GM12878 (cell line): Measurements from ENCODE around the gene CRYBB1. TPM values are rescaled to one million over a fixed set of nuclear protein-coding genes. Genes with fewer than 3 reads are reported as not detected.

ENCODE experiments used
- ATAC-seq: fragments of 200-7000 bp; cut with Tn5 transposase; 3 replicates; pipeline ENCODE4 v1.9.1; 2020; ENCODE audit warnings: mild to moderate bottlenecking, moderate library complexity
- BruUV-seq: library from RNA; stranded (reverse); fragments of 400-500 nt; replicated peaks from 2 replicates; lab custom pipeline; 2021; lab: Mats Ljungman, UMichigan
- CTCF ChIA-PET: fragments of 300-600 bp; sonication (Branson Sonifier 250); formaldehyde crosslinking; extraction: SDS; loops from one replicate; lab custom pipeline; 2021; ENCODE audit warnings: inconsistent platforms; lab: Yijun Ruan, JAX
- POLR2A ChIA-PET: fragments of 350-600 bp; formaldehyde crosslinking; extraction: SDS; loops from one replicate; lab custom pipeline; 2021; ENCODE audit warnings: inconsistent platforms; lab: Charles Lee
- RAD21 ChIA-PET: fragments of 300-600 bp; sonication (Branson Sonifier 250); formaldehyde crosslinking; loops from one replicate; lab custom pipeline; 2023; ENCODE audit warnings: antibody characterized with exemption; ENCODE audit not compliant: unreplicated experiment; lab: Charles Lee
- SMC1A ChIA-PET: fragments of 300-600 bp; sonication (Branson Sonifier 250); formaldehyde crosslinking; loops from one replicate; lab custom pipeline; 2023; ENCODE audit not compliant: unreplicated experiment, uncharacterized antibody; lab: Charles Lee
- DNase-seq: peaks from one replicate; pipeline ENCODE4 v3.0.0-alpha.2; 2011; ENCODE audit warnings: low read depth, low spot score
- FAIRE-seq: peaks from 3 replicates; lab custom pipeline; 2011; peaks lifted over from hg19 to GRCh38; lab: Jason Lieb, UNC
- H2AFZ ChIP-seq: 2 replicates; pipeline ENCODE4 v1.6.0; 2011; ENCODE audit warnings: low read depth, low read length, control low read depth; ENCODE audit not compliant: control insufficient read depth
- H3K27ac ChIP-seq: 2 replicates; pipeline ENCODE4 v1.5.1; 2011; ENCODE audit warnings: control low read depth; ENCODE audit not compliant: control insufficient read depth, insufficient read depth
- H3K27me3 ChIP-seq, 2 experiments: replicated peaks in 1 of 2; 2 replicates each; pipeline versions ENCODE4 v1.6.0 to v1.6.1; 2011; ENCODE audit warnings: low read length in 1 of 2; ENCODE audit not compliant: control insufficient read depth in 2 of 2, insufficient read depth in 2 of 2
- H3K36me3 ChIP-seq, 2 experiments: 2 replicates each; pipeline ENCODE4 v1.5.1; 2011; ENCODE audit warnings: low read length in 1 of 2; ENCODE audit not compliant: control insufficient read depth in 2 of 2, insufficient read depth in 2 of 2
- H3K4me1 ChIP-seq: 2 replicates; pipeline ENCODE4 v1.6.1; 2011; ENCODE audit warnings: mild to moderate bottlenecking, low read length, moderate library complexity, mixed read lengths; ENCODE audit not compliant: control insufficient read depth, insufficient read depth
- H3K4me2 ChIP-seq: 2 replicates; pipeline ENCODE4 v1.6.0; 2011; ENCODE audit warnings: control low read depth; ENCODE audit not compliant: control insufficient read depth, insufficient read depth
- H3K4me3 ChIP-seq: fragments of 200-600 bp; sonication (generic); 2 replicates; pipeline ENCODE4 v1.5.1; 2016
- H3K79me2 ChIP-seq: 2 replicates; pipeline ENCODE4 v1.6.0; 2011; ENCODE audit warnings: low read length; ENCODE audit not compliant: control insufficient read depth, insufficient read depth
- H3K9ac ChIP-seq: 2 replicates; pipeline ENCODE4 v1.8.0; 2011; ENCODE audit warnings: low read length, control low read depth, mixed read lengths; ENCODE audit not compliant: control insufficient read depth, insufficient read depth
- H3K9me3 ChIP-seq: replicated peaks from 3 replicates; pipeline ENCODE4 v1.5.1; 2011; ENCODE audit warnings: mild to moderate bottlenecking, low read length; ENCODE audit not compliant: control insufficient read depth, insufficient read depth
- H4K20me1 ChIP-seq: 2 replicates; pipeline ENCODE4 v1.6.0; 2011; ENCODE audit not compliant: control insufficient read depth, insufficient read depth
- ESRRA ChIP-seq: IDR thresholded peaks from 2 replicates; pipeline ENCODE4 v1.6.1; 2012; ENCODE audit warnings: mild to moderate bottlenecking, low read length, improper control_type of control experiment
- HDAC2 ChIP-seq: fragments of 200-600 bp; sonication (generic); IDR thresholded peaks from 2 replicates; pipeline ENCODE4 v1.6.1; 2017
- KAT2A ChIP-seq: conservative IDR thresholded peaks from 2 replicates; pipeline ENCODE4 v1.6.1; 2011; ENCODE audit warnings: low read depth, low read length; ENCODE audit not compliant: control insufficient read depth
- KDM1A ChIP-seq: fragments of 200-600 bp; sonication (generic); IDR thresholded peaks from 2 replicates; pipeline ENCODE4 v1.6.1; 2016; ENCODE audit warnings: borderline replicate concordance
- PML ChIP-seq: IDR thresholded peaks from 2 replicates; pipeline ENCODE4 v1.6.1; 2012; ENCODE audit warnings: low read length, inconsistent platforms
- POLR2AphosphoS2 ChIP-seq: IDR thresholded peaks from 2 replicates; pipeline ENCODE4 v1.6.1; 2011; ENCODE audit warnings: low read depth, mild to moderate bottlenecking, low read length, improper control_type of control experiment, moderate library complexity
- RELA ChIP-seq: fragments of 450-650 bp; IDR thresholded peaks from 2 replicates; pipeline ENCODE4 v1.8.0; 2014; ENCODE audit warnings: borderline replicate concordance; ENCODE audit not compliant: partially characterized antibody
- WRNIP1 ChIP-seq: IDR thresholded peaks from 2 replicates; pipeline ENCODE4 v1.6.1; 2011; ENCODE audit warnings: low read depth, low read length, improper control_type of control experiment, borderline replicate concordance
- WGBS: methylation state at CpG from one replicate; pipeline ENCODE4 v1.1.6; 2016; ENCODE audit warnings: low lambda C conversion rate; ENCODE audit not compliant: insufficient replicate concordance, insufficient coverage; ENCODE audit errors: missing lambda C conversion rate; 5-methylcytosine and 5-hydroxymethylcytosine counted together
- in situ Hi-C: fragments of 300-500 bp; cut with MboI; formaldehyde crosslinking; loops from 9 replicates; pipeline ENCODE4 v1.14.3; 2018; ENCODE audit warnings: mixed read lengths
- intact Hi-C: fragments of 100-400 bp; cut with micrococcal nuclease; formaldehyde crosslinking; loops from one replicate; pipeline ENCODE4 v1.14.2; 2022; ENCODE audit not compliant: unreplicated experiment
- polyA plus RNA-seq, 11 experiments: library from polyadenylated mRNA; depleted of rRNA in 4 of 11; unstranded in 6 of 11; stranded (reverse) in 5 of 11; fragments of >200 nt; fragmentation: Nextera tagmentation in 4 of 11; fragmentation: Illumina TruSeq in 1 of 11; extraction: Ambion mirVana in 4 of 11; extraction: Trizol in 1 of 11; gene quantifications; 1 replicate in 1 of 11; 2 replicates in 10 of 11; pipeline versions ENCODE4 v1.2.1 to v1.2.3, GENCODE V29; 2011 to 2016; ENCODE audit warnings: inconsistent platforms in 2 of 11, missing spikeins in 2 of 11, low read depth in 1 of 11
- total RNA-seq, 4 experiments: library from RNA; depleted of rRNA in 3 of 4; stranded (reverse); fragments of >200 nt in 3 of 4; fragmentation: Illumina TruSeq in 1 of 4; extraction: Trizol in 1 of 4; gene quantifications; 2 replicates each; pipeline versions ENCODE4 v1.2.1 to v1.2.3, GENCODE V29; 2013 to 2021
- TF ChIP-seq, protein P1 (sequence below): IDR thresholded peaks from 2 replicates; pipeline ENCODE4 v1.6.1; 2011; ENCODE audit warnings: borderline replicate concordance, low read depth, mild to moderate bottlenecking, moderate library complexity, mixed read lengths, low read length; ENCODE audit not compliant: insufficient read depth; ENCODE audit errors: extremely low read length
- TF ChIP-seq, protein P2 (sequence below): fragments of 450-650 bp; IDR thresholded peaks from 2 replicates; pipeline ENCODE4 v1.6.1; 2017; ENCODE audit warnings: mild to moderate bottlenecking, moderate library complexity
- TF ChIP-seq, protein P3 (sequence below): fragments of 450-650 bp; IDR thresholded peaks from 2 replicates; pipeline ENCODE4 v1.6.1; 2017; ENCODE audit warnings: low read depth, mild to moderate bottlenecking, moderate library complexity

CRYBB1 gene
- total and polyA plus RNA-seq, 10 of the 15 experiments (the other 5 are each of a cell fraction or from before 2014, with no cell fraction given) = 0.09 to 0.64 (median 0.23) TPM; not detected in 5

DNA sequence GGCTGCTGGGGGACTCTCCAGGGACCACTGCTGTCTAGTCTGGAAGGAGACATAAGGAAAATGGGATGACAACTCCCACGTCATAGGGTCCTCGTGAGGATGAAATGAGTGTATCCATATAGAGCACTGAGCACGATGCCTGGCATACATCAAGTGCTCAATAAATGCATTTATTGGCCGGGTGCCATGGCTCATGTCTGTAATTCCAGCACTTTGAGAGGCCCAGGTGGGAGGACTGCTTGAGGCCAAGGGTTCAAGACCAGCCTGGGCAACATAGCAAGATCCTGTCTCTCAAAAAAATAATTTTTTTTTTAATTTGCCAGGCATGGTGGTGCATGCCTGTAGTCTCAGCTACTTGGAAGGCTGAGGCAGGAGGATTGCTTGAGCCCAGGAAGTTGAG is 15.7 kb downstream of the CRYBB1 start:
- RAD21 ChIA-PET = no interaction called here
- 69% methylated on average over 4 of the region's 4 CpGs for WGBS
- DNase-seq = no peak
- SMC1A ChIA-PET = no interaction called here
- no peaks in the 10 kb centered on the region for H3K9me3 ChIP-seq
- H3K27ac ChIP-seq = no peak overlapping the region
- H4K20me1 ChIP-seq = no peaks in the 10 kb centered on the region
- peaks cover 3% of the 10 kb centered on the region; the same call in 1 of the 2 replicates for H3K4me1 ChIP-seq
- POLR2A ChIA-PET = no interaction called here
- H3K9ac ChIP-seq = no peak overlapping the region
- no peak overlapping the region for H2AFZ ChIP-seq
- no peaks in the 10 kb centered on the region for H3K79me2 ChIP-seq
- no peaks in the 10 kb centered on the region for H3K27me3 ChIP-seq
- CTCF ChIA-PET = interaction anchor here (0.8 kb wide), 1 partner anchor 40 kb away, joined by 3 read pairs; no protein-coding TSS in a partner anchor
- no peak for ATAC-seq
- no peak overlapping the region for H3K4me2 ChIP-seq
- H3K4me3 ChIP-seq = no peak overlapping the region
- BruUV-seq = no TSS peak
- intact Hi-C loops = no loop called here
- FAIRE-seq = no peak
- TF ChIP-seq PML = no peak
- in situ Hi-C loops = no loop called here
- H3K36me3 ChIP-seq = no peaks in the 10 kb centered on the region

DNA sequence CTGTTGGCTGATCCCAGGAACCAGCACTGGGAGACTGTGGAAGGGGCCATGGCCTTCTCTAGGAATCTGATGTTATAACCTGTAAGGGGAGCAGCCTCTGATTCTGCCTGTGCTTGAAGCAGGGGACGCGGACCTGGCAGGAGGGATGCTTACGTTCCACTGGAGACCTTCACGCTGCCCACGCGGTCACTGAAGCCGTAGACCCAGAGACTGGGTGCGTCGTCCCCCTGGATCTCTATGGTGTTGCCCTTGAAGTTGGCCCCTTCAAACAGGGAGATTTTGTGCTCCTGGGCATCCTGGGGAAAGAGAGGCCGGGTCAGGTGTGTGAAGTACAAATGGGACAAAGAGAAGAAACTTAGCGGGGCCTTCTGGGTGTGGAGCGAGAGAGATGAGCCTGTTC is 16.1 kb downstream of the CRYBB1 start:
- ChIA-PET CTCF (interaction anchor here (0.8 kb wide), 1 partner anchor 39 kb away, joined by 3 read pairs; no protein-coding TSS in a partner anchor), RAD21 (no interaction called here), POLR2A (no interaction called here), SMC1A (no interaction called here)
- DNase-seq (no peak), FAIRE-seq (no peak), ATAC-seq (no peak)
- H4K20me1 ChIP-seq = no peaks in the 10 kb centered on the region
- no peak overlapping the region for H3K4me3 ChIP-seq
- H3K27ac ChIP-seq = no peak overlapping the region
- H3K9me3 ChIP-seq = no peaks in the 10 kb centered on the region
- no TSS peak for BruUV-seq
- in situ Hi-C loops (no loop called here), intact Hi-C loops (no loop called here)
- no peak overlapping the region for H3K9ac ChIP-seq
- no peaks in the 10 kb centered on the region for H3K27me3 ChIP-seq
- H3K79me2 ChIP-seq = no peaks in the 10 kb centered on the region
- H3K4me1 ChIP-seq = peaks cover 3% of the 10 kb centered on the region; the same call in 1 of the 2 replicates
- no peak overlapping the region for H2AFZ ChIP-seq
- H3K4me2 ChIP-seq = no peak overlapping the region
- no peaks in the 10 kb centered on the region for H3K36me3 ChIP-seq
- 77% methylated on average over 12 of the region's 12 CpGs for WGBS
- TF ChIP-seq, protein P1, sequence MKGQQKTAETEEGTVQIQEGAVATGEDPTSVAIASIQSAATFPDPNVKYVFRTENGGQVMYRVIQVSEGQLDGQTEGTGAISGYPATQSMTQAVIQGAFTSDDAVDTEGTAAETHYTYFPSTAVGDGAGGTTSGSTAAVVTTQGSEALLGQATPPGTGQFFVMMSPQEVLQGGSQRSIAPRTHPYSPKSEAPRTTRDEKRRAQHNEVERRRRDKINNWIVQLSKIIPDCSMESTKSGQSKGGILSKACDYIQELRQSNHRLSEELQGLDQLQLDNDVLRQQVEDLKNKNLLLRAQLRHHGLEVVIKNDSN = no peak
- TF ChIP-seq WRNIP1 = no peak
- TF ChIP-seq KAT2A = no peak
- TF ChIP-seq, protein P2, sequence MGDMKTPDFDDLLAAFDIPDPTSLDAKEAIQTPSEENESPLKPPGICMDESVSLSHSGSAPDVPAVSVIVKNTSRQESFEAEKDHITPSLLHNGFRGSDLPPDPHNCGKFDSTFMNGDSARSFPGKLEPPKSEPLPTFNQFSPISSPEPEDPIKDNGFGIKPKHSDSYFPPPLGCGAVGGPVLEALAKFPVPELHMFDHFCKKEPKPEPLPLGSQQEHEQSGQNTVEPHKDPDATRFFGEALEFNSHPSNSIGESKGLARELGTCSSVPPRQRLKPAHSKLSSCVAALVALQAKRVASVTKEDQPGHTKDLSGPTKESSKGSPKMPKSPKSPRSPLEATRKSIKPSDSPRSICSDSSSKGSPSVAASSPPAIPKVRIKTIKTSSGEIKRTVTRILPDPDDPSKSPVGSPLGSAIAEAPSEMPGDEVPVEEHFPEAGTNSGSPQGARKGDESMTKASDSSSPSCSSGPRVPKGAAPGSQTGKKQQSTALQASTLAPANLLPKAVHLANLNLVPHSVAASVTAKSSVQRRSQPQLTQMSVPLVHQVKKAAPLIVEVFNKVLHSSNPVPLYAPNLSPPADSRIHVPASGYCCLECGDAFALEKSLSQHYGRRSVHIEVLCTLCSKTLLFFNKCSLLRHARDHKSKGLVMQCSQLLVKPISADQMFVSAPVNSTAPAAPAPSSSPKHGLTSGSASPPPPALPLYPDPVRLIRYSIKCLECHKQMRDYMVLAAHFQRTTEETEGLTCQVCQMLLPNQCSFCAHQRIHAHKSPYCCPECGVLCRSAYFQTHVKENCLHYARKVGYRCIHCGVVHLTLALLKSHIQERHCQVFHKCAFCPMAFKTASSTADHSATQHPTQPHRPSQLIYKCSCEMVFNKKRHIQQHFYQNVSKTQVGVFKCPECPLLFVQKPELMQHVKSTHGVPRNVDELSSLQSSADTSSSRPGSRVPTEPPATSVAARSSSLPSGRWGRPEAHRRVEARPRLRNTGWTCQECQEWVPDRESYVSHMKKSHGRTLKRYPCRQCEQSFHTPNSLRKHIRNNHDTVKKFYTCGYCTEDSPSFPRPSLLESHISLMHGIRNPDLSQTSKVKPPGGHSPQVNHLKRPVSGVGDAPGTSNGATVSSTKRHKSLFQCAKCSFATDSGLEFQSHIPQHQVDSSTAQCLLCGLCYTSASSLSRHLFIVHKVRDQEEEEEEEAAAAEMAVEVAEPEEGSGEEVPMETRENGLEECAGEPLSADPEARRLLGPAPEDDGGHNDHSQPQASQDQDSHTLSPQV = no peak
- TF ChIP-seq RELA = no peak
- TF ChIP-seq, protein P3, sequence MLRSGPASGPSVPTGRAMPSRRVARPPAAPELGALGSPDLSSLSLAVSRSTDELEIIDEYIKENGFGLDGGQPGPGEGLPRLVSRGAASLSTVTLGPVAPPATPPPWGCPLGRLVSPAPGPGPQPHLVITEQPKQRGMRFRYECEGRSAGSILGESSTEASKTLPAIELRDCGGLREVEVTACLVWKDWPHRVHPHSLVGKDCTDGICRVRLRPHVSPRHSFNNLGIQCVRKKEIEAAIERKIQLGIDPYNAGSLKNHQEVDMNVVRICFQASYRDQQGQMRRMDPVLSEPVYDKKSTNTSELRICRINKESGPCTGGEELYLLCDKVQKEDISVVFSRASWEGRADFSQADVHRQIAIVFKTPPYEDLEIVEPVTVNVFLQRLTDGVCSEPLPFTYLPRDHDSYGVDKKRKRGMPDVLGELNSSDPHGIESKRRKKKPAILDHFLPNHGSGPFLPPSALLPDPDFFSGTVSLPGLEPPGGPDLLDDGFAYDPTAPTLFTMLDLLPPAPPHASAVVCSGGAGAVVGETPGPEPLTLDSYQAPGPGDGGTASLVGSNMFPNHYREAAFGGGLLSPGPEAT = no peak
- TF ChIP-seq ESRRA = no peak
- no peak for TF ChIP-seq HDAC2
- TF ChIP-seq POLR2AphosphoS2 = no peak
- TF ChIP-seq KDM1A = no peak
